GM18505 (cell line): ENCODE results near the gene PRKCA.
"Not testable (repeated sequence)": the region's sequence is repeated elsewhere in the genome, so short reads cannot be mapped to it uniquely, and the experiment has no call there.

ENCODE experiments used
- ATAC-seq: cut with Tn5 transposase; IDR thresholded peaks from one replicate; pipeline ENCODE4 v1.9.1; 2021; ENCODE audit not compliant: unreplicated experiment
- POLR2A ChIP-seq: IDR thresholded peaks from 4 replicates; pipeline ENCODE4 v1.6.1; 2011; ENCODE audit warnings: borderline replicate concordance; ENCODE audit not compliant: insufficient read depth, insufficient read length; ENCODE audit errors: extremely low read depth

Gene PRKCA

GRCh38 chr17:66450008-66450851 lies 147.8 kb downstream of the PRKCA start:
- no peak for ATAC-seq
- TF ChIP-seq POLR2A: no peak

DNA sequence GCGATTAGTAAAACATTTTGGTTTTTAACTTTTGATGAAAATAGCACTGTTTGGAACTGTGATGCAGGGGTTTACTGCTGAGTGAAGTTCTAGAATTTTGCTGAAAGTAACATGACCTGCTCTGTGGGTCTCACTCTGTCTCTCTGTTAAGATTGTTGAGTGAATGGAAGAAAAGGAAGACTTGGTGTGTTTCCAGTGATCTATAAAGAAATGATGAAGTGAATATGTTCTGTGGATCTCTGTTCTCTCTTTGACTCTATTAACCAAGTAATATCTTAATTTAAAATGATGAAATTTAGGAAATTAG lies 148.4 kb downstream of the PRKCA start:
- no peak for ATAC-seq
- TF ChIP-seq POLR2A: no peak

- ATAC-seq: no peak
- no peak for TF ChIP-seq POLR2A
Measured at GRCh38 chr17:66451188-66452149, 149.1 kb downstream of the PRKCA start.

GRCh38 chr17:66455060-66455459 lies 152.6 kb downstream of the PRKCA start:
- no peak for ATAC-seq
- TF ChIP-seq POLR2A: no peak

DNA sequence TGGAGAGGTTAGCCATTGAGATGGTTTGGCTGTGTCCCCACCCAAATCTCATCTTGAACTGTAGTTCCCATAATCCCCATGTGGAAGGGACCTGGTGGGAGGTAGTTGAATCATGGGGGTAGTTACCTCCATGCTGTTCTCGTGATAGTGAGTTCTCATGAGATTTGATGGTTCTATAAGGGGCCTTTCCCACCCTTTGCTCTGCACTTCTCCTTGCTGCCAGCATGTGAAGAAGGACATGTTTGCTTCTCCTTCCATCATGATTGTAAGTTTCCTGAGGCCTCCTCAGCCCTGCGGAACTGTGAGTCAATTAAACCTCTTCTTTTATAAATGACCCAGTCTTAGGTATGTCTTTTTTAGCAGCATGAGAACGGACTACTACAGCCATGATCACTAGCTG lies 155.1 kb downstream of the PRKCA start:
- not testable (repeated sequence) for ATAC-seq

DNA sequence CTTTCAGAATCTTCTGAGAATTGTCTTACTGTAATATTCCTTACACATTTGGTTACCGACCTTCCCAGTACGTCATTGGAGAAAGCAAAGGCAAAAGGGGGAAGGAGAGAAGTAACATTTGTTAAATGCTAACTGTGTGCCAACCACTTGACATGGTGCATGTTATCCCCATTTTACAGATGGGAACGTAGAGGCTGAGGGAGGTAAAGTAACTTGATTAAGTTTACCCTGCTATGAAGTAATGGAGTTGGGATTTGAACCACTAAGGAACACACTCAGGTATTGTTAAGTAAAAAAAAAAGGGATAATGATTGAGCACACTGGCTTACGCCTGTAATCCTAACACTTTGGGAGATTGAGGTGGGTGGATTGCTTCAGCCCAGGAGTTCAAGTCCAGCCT lies 156.4 kb downstream of the PRKCA start:
- no peak for TF ChIP-seq POLR2A
- no peak for ATAC-seq

- no peak for TF ChIP-seq POLR2A
- ATAC-seq: no peak
Measured at GRCh38 chr17:66459811-66460270, 157.4 kb downstream of the PRKCA start.

- TF ChIP-seq POLR2A: no peak
- no peak for ATAC-seq
Measured at GRCh38 chr17:66460558-66460957, 158.1 kb downstream of the PRKCA start.

DNA sequence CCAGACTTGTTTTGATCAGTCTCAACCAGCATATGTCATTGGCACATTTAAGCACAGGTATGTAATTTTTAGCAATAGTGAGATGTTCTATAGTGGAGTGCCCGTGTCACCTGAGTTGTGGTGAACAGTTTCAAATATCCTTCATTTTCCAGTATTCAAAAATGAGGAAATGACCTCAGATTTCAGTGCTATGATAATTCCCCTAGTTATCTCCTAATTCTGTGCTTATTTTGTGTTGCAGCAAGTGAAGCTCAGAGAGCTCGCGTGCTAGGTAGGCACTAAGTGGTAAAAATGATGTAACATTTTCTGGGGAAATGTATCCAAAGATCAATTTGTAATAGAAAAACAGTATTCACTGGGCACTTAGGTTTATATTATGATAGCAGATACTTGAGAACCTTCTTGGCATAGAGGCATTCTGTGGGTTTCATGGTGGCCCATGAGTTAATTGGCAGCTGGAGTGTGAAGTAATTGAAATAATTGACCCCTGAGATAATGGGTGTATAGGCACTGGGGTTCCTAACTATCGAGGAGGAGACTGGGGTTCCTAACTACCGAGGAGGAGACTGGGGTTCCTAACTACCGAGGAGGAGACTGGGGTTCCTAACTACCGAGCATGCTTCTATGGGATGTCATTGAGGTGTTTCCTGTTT lies 159.1 kb downstream of the PRKCA start:
- ATAC-seq: no peak
- no peak for TF ChIP-seq POLR2A

- no peak for TF ChIP-seq POLR2A
Measured at GRCh38 chr17:66462010-66462409, 159.6 kb downstream of the PRKCA start.

GRCh38 chr17:66464921-66465320 lies 162.5 kb downstream of the PRKCA start:
- TF ChIP-seq POLR2A: no peak

More at GRCh38 chr17:66462010-66462409, 159.6 kb downstream of the PRKCA start:
- ATAC-seq: no peak

DNA sequence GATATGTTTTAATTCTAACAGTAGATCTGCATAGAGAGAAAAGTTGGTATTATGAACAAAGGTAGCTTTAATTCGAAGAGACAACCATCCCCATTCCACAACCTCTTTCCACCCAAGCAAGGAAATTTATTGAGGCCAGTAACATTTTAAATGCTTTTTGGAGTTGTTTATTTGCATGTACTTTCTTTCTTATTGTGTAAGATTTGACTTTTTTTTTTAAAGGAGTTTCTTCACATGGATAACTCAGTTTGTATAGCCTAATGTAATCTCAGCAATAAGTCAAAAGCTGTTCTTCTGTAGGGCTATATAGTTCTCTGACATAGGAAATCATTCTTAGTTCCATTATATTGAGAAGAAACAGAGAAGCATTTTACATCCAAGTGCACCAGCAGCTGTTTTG lies 163.3 kb downstream of the PRKCA start:
- TF ChIP-seq POLR2A: no peak
- ATAC-seq: no peak

More at GRCh38 chr17:66464921-66465320, 162.5 kb downstream of the PRKCA start:
- no peak for ATAC-seq

DNA sequence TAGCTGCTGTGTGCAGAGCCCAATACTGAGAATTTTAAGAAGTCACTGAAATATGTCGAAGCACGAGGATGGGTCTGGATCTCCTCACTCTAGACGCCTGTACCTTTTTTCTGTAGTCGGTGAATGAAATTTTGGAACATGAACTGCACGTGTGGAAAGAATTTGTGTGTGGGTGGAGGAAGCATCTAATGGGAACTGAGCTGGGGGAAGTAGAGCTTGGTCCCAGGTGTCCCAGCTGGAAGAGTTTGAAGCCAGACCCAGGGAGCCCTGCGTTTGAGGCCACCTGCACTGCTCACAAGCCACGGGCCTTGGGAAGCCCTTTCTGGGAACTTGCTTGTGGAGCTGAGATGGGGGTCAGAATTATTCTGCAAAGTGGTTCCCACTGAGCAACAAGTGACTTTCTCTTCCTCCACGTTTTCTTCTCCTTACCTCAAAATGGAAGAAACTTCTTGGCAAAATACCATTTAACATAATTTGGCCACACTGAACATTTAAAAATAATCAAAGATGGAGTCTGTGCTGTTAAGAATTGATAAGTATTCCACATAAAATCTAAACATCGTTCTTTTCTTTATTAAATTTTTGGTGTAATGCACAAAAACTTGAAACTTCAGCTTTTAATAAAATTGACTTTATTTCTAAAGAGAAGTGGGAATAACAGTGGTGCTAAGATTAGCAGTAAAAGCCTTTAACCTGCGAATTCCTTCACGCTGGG lies 163.8 kb downstream of the PRKCA start:
- ATAC-seq: no peak
- no peak for TF ChIP-seq POLR2A
